AG09319 (cell line): ENCODE measurements around the gene PCNX2.
"Not testable (repeated sequence)": the region's sequence is repeated elsewhere in the genome, so short reads cannot be mapped to it uniquely, and the experiment has no call there.

ENCODE experiments used
- DNase-seq: peaks from one replicate; pipeline ENCODE4 v3.0.0-alpha.2; 2010; ENCODE audit warnings: low read depth; ENCODE audit errors: extremely low read depth
- CTCF ChIP-seq: IDR thresholded peaks from 2 replicates; pipeline ENCODE4 v1.5.1; 2011; ENCODE audit warnings: low read depth, mild to moderate bottlenecking, inconsistent platforms, low read length, moderate library complexity

PCNX2 gene

DNA sequence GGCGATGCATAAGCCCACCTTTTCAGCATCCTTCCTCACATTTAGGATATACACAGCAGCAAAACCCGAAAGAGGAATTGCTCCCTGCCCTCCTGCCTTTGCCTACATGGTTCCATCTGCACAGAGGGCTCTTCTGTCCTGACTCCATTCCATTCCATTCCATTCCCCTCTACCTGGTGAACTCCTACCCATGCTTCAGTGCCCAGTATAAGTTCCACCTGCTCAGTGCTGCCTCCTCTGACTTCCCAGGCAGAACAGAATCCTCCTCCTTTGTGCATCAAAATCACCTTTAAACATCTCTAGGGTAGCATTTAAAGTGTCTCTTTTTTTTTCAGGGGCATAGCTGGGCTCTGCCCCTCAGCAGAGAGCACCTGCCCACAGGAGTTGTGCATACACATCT is 112.9 kb downstream of the PCNX2 start:
- DNase-seq: no peak
- no peak for TF ChIP-seq CTCF

GRCh38 chr1:233180641-233181364 is 114.7 kb downstream of the PCNX2 start:
- TF ChIP-seq CTCF: no peak

DNA sequence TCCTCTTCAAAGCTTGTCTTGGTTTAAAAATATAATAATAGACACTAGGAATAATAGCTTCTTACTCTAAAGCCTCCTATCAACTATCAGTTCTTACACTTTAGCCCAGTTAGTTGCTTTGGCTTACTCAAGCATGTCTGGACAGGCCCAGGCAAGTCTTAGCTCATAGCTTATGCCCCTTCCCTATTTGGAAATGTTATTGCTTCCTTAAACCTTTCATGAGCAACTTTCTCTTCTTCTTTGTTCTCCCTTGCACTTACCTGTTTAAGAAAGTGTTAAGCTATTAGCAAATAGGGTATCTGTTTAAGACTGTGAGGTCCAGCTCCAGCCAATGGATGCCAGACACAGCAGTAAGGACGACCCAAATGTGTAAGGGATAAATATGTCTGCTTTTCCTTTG is 115.9 kb downstream of the PCNX2 start:
- DNase-seq: not testable (repeated sequence)

More at GRCh38 chr1:233180641-233181364, 114.7 kb downstream of the PCNX2 start:
- DNase-seq: no peak

DNA sequence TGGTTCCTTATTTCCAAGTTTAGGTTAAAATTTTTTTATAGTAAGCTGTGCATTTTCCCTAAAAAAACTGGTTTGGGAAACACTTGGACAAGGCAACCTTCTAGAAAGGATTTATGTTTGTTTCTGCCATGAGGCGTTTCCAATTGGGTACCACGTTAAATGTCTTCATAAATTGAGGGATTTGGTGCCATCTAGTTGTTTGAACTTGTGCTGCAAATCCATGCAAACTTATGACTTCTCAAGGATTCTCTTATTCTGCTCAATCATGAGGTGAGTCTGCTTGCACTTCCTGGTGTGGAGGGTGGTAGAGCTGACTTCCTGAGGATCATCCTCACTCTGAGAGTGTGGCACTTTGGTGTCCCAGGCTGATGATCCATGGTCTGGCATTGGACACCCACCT is 123.3 kb downstream of the PCNX2 start:
- TF ChIP-seq CTCF: no peak
- DNase-seq: no peak

DNA sequence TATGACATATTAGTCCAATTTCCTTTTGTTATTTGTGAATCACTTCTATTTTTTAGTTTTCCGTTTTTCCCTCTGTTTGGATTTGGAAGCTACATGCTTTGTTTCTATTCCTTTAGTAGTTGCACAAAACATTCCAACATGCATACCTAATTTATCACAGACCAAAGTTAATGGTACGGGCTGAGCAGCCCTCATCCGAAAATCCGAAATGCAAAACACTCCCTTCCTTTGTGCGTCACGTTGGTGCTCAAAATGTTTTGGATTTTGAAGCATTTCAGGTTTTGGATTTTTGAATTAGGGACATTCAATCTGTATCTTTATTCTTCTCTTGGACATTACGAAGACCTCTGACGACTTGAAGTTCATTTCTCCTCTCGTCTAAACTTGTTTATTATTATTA is 124.8 kb downstream of the PCNX2 start:
- no peak for TF ChIP-seq CTCF
- DNase-seq: no peak

DNA sequence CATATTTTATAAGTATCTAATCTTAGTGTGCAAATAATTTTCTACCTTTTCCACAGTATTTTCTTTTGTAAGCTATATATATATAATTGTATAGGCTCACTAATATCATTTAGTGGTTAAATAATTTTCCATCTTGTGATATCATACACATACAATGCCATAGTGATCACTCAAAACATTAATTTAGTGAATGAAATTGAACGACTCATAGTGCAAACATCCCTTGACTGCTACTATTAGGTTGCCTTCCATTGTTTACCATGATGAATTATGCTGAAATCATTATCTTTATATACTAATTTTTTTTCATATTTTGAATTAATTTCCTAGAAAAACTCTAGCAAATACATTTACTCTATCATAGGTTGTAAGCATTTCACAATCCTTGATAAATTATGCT is 127.1 kb downstream of the PCNX2 start:
- DNase-seq: no peak
- no peak for TF ChIP-seq CTCF

DNA sequence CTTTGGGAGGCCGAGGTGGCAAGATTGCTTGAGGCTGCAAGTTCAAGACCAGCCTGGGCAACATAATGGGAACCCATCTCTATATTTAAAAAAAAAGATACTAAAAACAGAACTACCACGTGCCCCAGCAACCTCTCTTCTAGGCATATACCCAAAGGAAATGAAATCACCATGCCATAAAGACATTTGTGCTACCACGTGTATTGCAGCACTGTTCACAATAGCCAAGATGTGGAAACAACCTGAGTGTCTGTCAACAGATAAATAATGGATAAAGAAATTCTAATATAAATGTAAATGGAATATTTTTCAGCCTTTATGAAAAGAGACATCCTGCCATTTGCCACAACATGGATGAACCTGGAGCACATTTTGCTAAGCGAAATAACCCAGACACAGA is 128.6 kb downstream of the PCNX2 start:
- TF ChIP-seq CTCF: no peak
- DNase-seq: no peak

GRCh38 chr1:233163696-233164095 is 131.8 kb downstream of the PCNX2 start:
- no peak for TF ChIP-seq CTCF
- no peak for DNase-seq
